Liver (tissue), 3 donors: Measurements from ENCODE around the gene NR2F6.

Experiments used
- CTCF ChIP-seq: fragments of 150-350 bp; IDR thresholded peaks from 2 replicates; pipeline ENCODE4 v1.5.1; 2017; ENCODE audit warnings: improper control_type of control experiment, low read depth, low read length; ENCODE audit not compliant: missing input control
- EGR1 ChIP-seq, 2 donors: IDR thresholded peaks; 2 replicates each; pipeline ENCODE4 v1.6.1; 2016 to 2018; ENCODE audit warnings: antibody characterized with exemption in 2 of 2, low read depth in 2 of 2
- FOXA1 ChIP-seq: IDR thresholded peaks from 2 replicates; pipeline ENCODE4 v1.6.1; 2016; ENCODE audit warnings: antibody characterized with exemption
- GABPA ChIP-seq, 2 donors: IDR thresholded peaks in 1 of 2; conservative IDR thresholded peaks in 1 of 2; 2 replicates each; pipeline ENCODE4 v1.6.1; 2016; ENCODE audit warnings: antibody characterized with exemption in 2 of 2, mild to moderate bottlenecking in 1 of 2, moderate library complexity in 1 of 2
- RAD21 ChIP-seq, 2 donors: IDR thresholded peaks; 2 replicates each; pipeline ENCODE4 v1.6.1; 2016; ENCODE audit warnings: antibody characterized with exemption in 2 of 2, mild to moderate bottlenecking in 2 of 2
- REST ChIP-seq: IDR thresholded peaks from 2 replicates; pipeline ENCODE4 v1.6.1; 2016; ENCODE audit warnings: antibody characterized with exemption, mild to moderate bottlenecking
- RXRA ChIP-seq, 2 donors: IDR thresholded peaks; 2 replicates each; pipeline ENCODE4 v1.6.1; 2017 to 2018; ENCODE audit warnings: antibody characterized with exemption in 2 of 2, mild to moderate bottlenecking in 1 of 2
- SP1 ChIP-seq: IDR thresholded peaks from 2 replicates; pipeline ENCODE4 v1.6.1; 2018; ENCODE audit warnings: antibody characterized with exemption, mild to moderate bottlenecking
- TAF1 ChIP-seq: conservative IDR thresholded peaks from 2 replicates; pipeline ENCODE4 v1.6.1; 2016; ENCODE audit warnings: antibody characterized with exemption, mild to moderate bottlenecking
- YY1 ChIP-seq: IDR thresholded peaks from 2 replicates; pipeline ENCODE4 v1.6.1; 2016; ENCODE audit warnings: antibody characterized with exemption, mild to moderate bottlenecking
- ZBTB33 ChIP-seq: IDR thresholded peaks from 2 replicates; pipeline ENCODE4 v1.6.1; 2016; ENCODE audit warnings: antibody characterized with exemption
- TF ChIP-seq, protein P1 (sequence below): IDR thresholded peaks from 2 replicates; pipeline ENCODE4 v1.6.1; 2016; ENCODE audit warnings: antibody characterized with exemption
- donor health status: healthy.
- donor health status: healthy.

- TF ChIP-seq CTCF (no peak), SP1 (no peak), REST (no peak), TAF1 (no peak), EGR1 (IDR thresholded peaks at IDR 0.05; ENCODE audit: low read depth in 2 of 2) (no peak), RAD21 (IDR thresholded peaks at IDR 0.05) (no peak), YY1 (no peak), FOXA1 (no peak), ZBTB33 (no peak), GABPA (IDR thresholded peaks at IDR 0.05 in 1 of 2, conservative IDR thresholded peaks at IDR 0.05 in 1 of 2) (no peak), RXRA (IDR thresholded peaks at IDR 0.05) (no peak)
- TF ChIP-seq, protein P1, sequence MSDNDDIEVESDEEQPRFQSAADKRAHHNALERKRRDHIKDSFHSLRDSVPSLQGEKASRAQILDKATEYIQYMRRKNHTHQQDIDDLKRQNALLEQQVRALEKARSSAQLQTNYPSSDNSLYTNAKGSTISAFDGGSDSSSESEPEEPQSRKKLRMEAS = no peak
Measured at GRCh38 chr19:17286263-17286662, 40.5 kb upstream of the NR2F6 start.
